A673 (cell line): ENCODE data around the gene MYCL.

Experiments
- CTCF ChIP-seq: fragments of 300-800, 200-600 bp; sonication (generic); conservative IDR thresholded peaks from 2 replicates; pipeline ENCODE4 v1.5.1; 2017; ENCODE audit warnings: low read depth, mild to moderate bottlenecking, antibody characterized with exemption, low read length, moderate library complexity, mixed read lengths
- EZH2 ChIP-seq: fragments of 200-600 bp; sonication (generic); IDR thresholded peaks from 2 replicates; pipeline ENCODE4 v1.6.1; 2017; ENCODE audit warnings: borderline replicate concordance, low read depth, mild to moderate bottlenecking, mixed read lengths, antibody characterized with exemption, low read length; ENCODE audit not compliant: poor library complexity, severe bottlenecking

GRCh38 chr1:39854314-39854713 is 47.4 kb downstream of the MYCL start:
- TF ChIP-seq EZH2 (no peak), CTCF (no peak)
